Ovary (tissue), 9 donors: Measurements from ENCODE around the gene PRLH. TPM values are rescaled to one million over a fixed set of nuclear protein-coding genes. Genes with fewer than 3 reads are reported as not detected.

Source experiments
- DNase-seq, 5 donors: peaks; one replicate each; pipeline ENCODE4 v3.0.0-alpha.2; 2019 to 2020
- H3K27ac ChIP-seq, 2 donors: fragments of 200-600 bp; one replicate each; pipeline versions ENCODE4 v1.5.1 to v1.8.0; 2019 to 2022
- H3K27me3 ChIP-seq: fragments of 200-600 bp; one replicate; pipeline ENCODE4 v1.8.0; 2022
- H3K36me3 ChIP-seq: fragments of 200-600 bp; sonication (generic); one replicate; pipeline ENCODE4 v1.5.1; 2019
- H3K4me1 ChIP-seq: one replicate; pipeline ENCODE4 v1.8.1; 2013; ENCODE audit warnings: mild to moderate bottlenecking, moderate library complexity; ENCODE audit not compliant: insufficient read depth
- H3K4me3 ChIP-seq: fragments of 200-600 bp; sonication (generic); one replicate; pipeline ENCODE4 v1.5.1; 2017
- H3K9me3 ChIP-seq, 2 donors: fragments of 200-600 bp in 1 of 2; sonication (generic) in 1 of 2; one replicate each; pipeline versions ENCODE4 v1.5.1 to v1.8.1; 2013 to 2019; ENCODE audit warnings: mild to moderate bottlenecking in 1 of 2, moderate library complexity in 1 of 2
- EP300 ChIP-seq: sonication (generic); formaldehyde crosslinking; IDR thresholded peaks from one replicate; pipeline ENCODE4 v1.6.1; 2017; ENCODE audit warnings: antibody characterized with exemption
- POLR2A ChIP-seq: fragments of 450-650 bp; IDR thresholded peaks from one replicate; pipeline ENCODE4 v1.6.1; 2017; ENCODE audit warnings: antibody characterized with exemption, mild to moderate bottlenecking, moderate library complexity
- WGBS, 3 donors: extraction: QIAGEN DNeasy Blood & Tissue Kit in 1 of 3; methylation state at CpG; one replicate each; pipeline versions ENCODE4 v1.1.5 to v1.1.7; 2013 to 2017; 5-methylcytosine and 5-hydroxymethylcytosine counted together
- intact Hi-C, 4 donors: fragments of 100-400 bp; cut with DNase I; formaldehyde crosslinking; loops; one replicate each; pipeline versions ENCODE4 v1.11.0 to v1.15.1; 2022 to 2023
- polyA plus RNA-seq, 2 donors: library from polyadenylated mRNA; stranded (reverse); fragments of 200-250 nt in 1 of 2; fragments of 350-450 nt in 1 of 2; fragmentation: Illumina TruSeq in 1 of 2; extraction: RNeasy Lipid Tissue Mini Kit (QIAGEN cat#74804) in 1 of 2; gene quantifications; one replicate each; pipeline ENCODE4 v1.2.3, GENCODE V29; 2013 to 2014
- total RNA-seq, 7 donors: library from RNA; depleted of rRNA in 2 of 7; stranded (reverse); fragments of >200 nt in 2 of 7; fragmentation: NEBNext Ultra II Directional in 3 of 7; extraction: Animal tissue kit (Norgen Biotek cat#: 25700) in 3 of 7; gene quantifications; one replicate each; pipeline versions ENCODE4 v1.1.0 to v1.2.4, GENCODE V29; 2016 to 2023
- TF ChIP-seq, protein P1 (sequence below), 3 donors: fragments of 450-650 bp in 2 of 3; fragments of 200-600 bp in 1 of 3; IDR thresholded peaks; one replicate each; pipeline versions ENCODE4 v1.5.1 to v1.8.0; 2016 to 2022; ENCODE audit warnings: antibody characterized with exemption in 3 of 3, mild to moderate bottlenecking in 1 of 3
- donor health status: DM: no; HTN: no; CAD: no; lungs with moderate emphysema.
- donor health status: DM: no; HTN: no; CAD: no.
- donor health status: Bipolar disorder and iron deficiency.
- donor health status: DM: yes; HTN: yes; CAD: no.
- donor health status: DM: no; HTN: no; CAD: no.
- donor health status: DM: yes; HTN: yes; CAD: no.

PRLH gene
- total and polyA plus RNA-seq, 9 donors, result not detected

DNA sequence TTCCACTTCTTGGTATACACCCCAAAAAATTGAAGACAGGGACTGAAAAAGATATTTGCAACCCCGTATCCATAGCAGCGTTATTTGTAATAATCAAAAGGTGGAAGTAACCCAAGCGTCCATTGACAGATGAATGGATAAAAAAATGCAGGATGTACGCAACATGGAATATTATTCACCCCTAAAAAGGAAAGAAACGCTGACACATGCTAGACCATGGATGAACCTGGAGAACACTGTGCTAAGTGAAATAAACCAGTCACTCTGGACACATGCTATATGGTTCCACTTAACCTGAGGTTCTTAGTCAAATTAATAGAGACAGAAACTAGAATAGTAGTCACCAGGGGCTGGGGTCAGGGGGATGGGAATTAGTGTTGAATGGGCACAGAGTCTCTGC, 38.6 kb upstream of the PRLH start:
- H3K9me3 ChIP-seq, result no peaks in the 10 kb centered on the region
- H3K36me3 ChIP-seq, result no peaks in the 10 kb centered on the region
- DNase-seq, result no peak
- WGBS, 3 donors, result 93 to 95% (median 95%) methylated on average over 5 of the region's 5 CpGs
- TF ChIP-seq POLR2A (no peak), EP300 (no peak)
- TF ChIP-seq, protein P1, sequence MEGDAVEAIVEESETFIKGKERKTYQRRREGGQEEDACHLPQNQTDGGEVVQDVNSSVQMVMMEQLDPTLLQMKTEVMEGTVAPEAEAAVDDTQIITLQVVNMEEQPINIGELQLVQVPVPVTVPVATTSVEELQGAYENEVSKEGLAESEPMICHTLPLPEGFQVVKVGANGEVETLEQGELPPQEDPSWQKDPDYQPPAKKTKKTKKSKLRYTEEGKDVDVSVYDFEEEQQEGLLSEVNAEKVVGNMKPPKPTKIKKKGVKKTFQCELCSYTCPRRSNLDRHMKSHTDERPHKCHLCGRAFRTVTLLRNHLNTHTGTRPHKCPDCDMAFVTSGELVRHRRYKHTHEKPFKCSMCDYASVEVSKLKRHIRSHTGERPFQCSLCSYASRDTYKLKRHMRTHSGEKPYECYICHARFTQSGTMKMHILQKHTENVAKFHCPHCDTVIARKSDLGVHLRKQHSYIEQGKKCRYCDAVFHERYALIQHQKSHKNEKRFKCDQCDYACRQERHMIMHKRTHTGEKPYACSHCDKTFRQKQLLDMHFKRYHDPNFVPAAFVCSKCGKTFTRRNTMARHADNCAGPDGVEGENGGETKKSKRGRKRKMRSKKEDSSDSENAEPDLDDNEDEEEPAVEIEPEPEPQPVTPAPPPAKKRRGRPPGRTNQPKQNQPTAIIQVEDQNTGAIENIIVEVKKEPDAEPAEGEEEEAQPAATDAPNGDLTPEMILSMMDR (IDR thresholded peaks at IDR 0.05), result no peak
- H3K4me3 ChIP-seq, result no peak overlapping the region
- intact Hi-C loops, result no loop called here
- no peak overlapping the region for H3K27ac ChIP-seq
- no peaks in the 10 kb centered on the region for H3K27me3 ChIP-seq
- no peaks in the 10 kb centered on the region for H3K4me1 ChIP-seq

DNA sequence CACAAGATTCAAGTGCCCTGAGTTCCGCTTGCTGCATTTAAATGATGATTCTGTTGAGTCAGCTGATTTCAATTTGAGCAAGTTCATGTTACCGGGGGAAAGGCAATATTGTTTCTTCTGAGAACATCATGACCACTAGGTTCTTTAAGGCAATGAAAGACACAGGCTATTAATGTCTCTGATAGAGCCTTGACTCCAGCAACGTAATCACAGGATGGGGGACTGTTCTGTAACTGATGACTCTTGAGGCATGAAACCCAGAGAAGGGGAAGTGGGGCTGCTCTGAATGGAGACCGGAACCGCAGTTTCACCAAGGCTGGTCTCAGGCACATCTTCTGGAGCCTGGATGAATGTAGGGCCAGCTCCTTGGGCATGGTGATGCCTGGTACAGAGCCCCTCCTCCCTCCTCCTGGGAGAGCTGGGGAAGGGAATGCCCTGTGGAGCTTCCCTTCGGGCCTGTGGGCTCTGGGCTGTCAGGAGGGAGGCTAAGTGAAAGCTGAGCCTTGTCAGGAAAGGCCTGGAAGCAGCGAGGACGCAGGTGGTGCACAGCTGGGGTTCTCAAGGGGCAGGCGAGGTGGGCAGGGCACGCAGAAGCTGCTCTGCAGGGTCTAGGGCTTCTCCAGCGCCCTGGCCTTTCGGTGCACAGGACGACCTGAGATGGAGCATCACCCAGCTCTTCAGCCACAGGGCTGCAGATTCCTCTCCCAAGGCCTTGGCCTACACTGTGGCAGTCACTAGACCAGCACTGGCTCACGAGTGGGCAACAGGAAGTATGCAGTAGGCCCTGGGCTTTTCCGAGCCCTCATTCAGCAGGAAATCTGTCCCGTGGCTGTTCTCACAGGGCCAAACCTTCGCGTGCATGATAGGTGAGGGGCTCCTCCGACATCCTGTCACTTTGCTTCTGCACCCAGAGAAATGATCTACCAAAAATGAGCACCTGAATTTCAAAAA, 36.6 kb upstream of the PRLH start:
- no peaks in the 10 kb centered on the region for H3K36me3 ChIP-seq
- TF ChIP-seq, protein P1 (IDR thresholded peaks at IDR 0.05), result no peak
- TF ChIP-seq EP300, result no peak
- TF ChIP-seq POLR2A, result no peak
- no peak overlapping the region for H3K27ac ChIP-seq
- no peak overlapping the region for H3K4me3 ChIP-seq
- WGBS, 3 donors, result 84 to 85% (median 85%) methylated on average over 19 of the region's 19 CpGs
- no peaks in the 10 kb centered on the region for H3K4me1 ChIP-seq
- H3K27me3 ChIP-seq, result no peaks in the 10 kb centered on the region
- intact Hi-C loops, result no loop called here
- no peak for DNase-seq
- H3K9me3 ChIP-seq, result no peaks in the 10 kb centered on the region

DNA sequence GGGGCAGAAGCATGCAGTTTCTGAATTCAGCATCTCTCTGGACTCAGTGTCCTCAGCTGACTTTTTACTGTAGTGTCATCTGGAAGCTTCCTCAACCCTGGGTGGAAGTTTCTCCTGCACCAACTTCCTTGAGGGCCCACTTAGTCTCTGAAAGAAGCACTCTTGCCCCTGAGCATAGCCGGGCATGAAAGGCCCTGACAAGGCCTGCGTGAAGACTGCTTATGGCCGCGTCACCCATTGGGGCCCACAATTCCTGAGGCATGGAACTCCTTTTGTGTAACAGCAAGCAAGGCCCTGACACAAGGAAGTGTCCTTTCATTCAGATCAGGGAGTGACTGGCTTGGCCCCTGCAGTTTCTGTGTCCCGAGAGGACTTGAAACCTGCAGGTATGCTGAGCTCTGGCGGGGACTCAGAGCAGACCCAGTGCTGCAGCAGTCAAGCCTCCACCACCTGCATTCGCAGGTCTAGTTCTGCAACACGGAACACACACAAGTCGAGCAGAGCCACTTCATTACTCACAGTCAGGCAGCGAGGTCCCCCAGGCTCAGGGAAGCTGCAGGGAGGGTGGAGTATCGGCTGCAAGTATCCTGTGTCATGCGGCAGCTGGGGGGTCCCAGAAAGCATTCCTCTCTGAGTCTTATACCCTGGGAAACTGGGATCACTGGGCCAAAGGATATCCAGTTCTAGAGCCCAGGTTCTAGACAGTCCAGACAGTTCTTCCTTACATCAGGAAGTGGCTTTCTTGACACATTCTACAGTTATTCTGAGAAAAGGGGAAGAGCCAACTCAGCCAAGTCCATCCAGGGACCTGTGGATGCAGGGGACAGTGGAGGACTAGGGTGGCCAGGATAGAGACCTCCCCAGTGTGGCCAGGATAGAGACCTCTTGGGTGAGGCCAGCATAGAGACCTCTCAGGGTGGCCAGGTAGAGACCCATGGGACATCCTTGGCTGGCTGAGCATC, 35.6 kb upstream of the PRLH start:
- Histone ChIP-seq H3K9me3 (no peaks in the 10 kb centered on the region), H3K36me3 (no peaks in the 10 kb centered on the region), H3K4me1 (no peaks in the 10 kb centered on the region), H3K4me3 (no peak overlapping the region), H3K27me3 (no peaks in the 10 kb centered on the region), H3K27ac (no peak overlapping the region)
- no peak for DNase-seq
- 91 to 96% (median 94%) methylated on average over 12 of the region's 12 CpGs for WGBS, 3 donors
- intact Hi-C loops, result no loop called here
- TF ChIP-seq, protein P1 (IDR thresholded peaks at IDR 0.05), result no peak
- TF ChIP-seq POLR2A (no peak), EP300 (no peak)

DNA sequence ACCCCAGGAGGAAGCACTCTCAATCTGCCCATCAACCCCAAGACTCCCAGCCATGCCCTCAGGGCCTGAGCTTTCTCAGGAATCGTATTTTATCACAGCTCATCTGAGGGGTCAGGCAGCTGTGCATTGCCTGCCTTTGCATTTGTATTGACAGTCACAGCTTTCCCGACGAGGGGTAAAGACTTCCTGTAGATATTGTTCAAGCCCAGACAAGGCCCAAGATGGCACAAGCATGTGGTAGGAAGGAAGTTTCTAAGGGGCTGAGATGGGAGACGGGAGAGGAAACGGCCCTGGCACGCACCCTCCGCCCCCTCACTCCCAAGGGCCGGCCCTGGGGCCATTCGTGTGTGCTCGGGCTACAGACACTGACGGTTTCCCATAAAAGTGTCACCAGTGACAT, 34.2 kb upstream of the PRLH start:
- TF ChIP-seq, protein P1 (IDR thresholded peaks at IDR 0.05), result no peak
- no peak for TF ChIP-seq POLR2A
- TF ChIP-seq EP300, result no peak
- no peaks in the 10 kb centered on the region for H3K36me3 ChIP-seq
- no peak for DNase-seq
- H3K27me3 ChIP-seq, result no peaks in the 10 kb centered on the region
- no peaks in the 10 kb centered on the region for H3K4me1 ChIP-seq
- H3K9me3 ChIP-seq, result no peaks in the 10 kb centered on the region
- no peak overlapping the region for H3K27ac ChIP-seq
- no peak overlapping the region for H3K4me3 ChIP-seq
- intact Hi-C loops, result no loop called here
- WGBS, 3 donors, result 63 to 80% (median 69%) methylated on average over 11 of the region's 11 CpGs
